ENCODE measurements around the gene SYNE3. TPM values are rescaled to one million over a fixed set of nuclear protein-coding genes. Genes with fewer than 3 reads are reported as not detected.

SYNE3 gene
- total and polyA plus RNA-seq, 5 experiments from 2014 or later, result 2.4 to 48.2 (median 4.6) TPM

- no peak for DNase-seq
- H3K27ac Mint-ChIP-seq, result peak overlapping the region; percentile 60 to 95 (median 90)
- H3K9me3 Mint-ChIP-seq, result no peaks in the 10 kb centered on the region
- peaks cover 4 to 47% (median 24%) of the 10 kb centered on the region in 3 donors for H3K36me3 Mint-ChIP-seq
- peaks cover 33 to 78% (median 54%) of the 10 kb centered on the region in 4 donors for H3K4me1 Mint-ChIP-seq
- H3K27me3 Mint-ChIP-seq, result no peaks in the 10 kb centered on the region
- no peak for ATAC-seq
- H3K4me3 Mint-ChIP-seq, result peak overlapping the region in 2 of 10 donors; percentile 6 to 17
- POLR2A ChIA-PET, result interaction anchor here (0.6 to 19.9 kb wide), 4 partner anchors 7 to 49 kb away, joined by 3 to 398 read pairs (median 29); partner anchors contain the start of gene SYNE3
These were observed 45.4 kb downstream of the SYNE3 start for GRCh38 chr14:95471016-95471415.

GRCh38 chr14:95469134-95469481, 47.3 kb downstream of the SYNE3 start:
- H3K4me1 Mint-ChIP-seq, result peaks cover 44 to 84% (median 63%) of the 10 kb centered on the region in 4 donors
- H3K36me3 Mint-ChIP-seq, result peaks cover 4 to 53% (median 24%) of the 10 kb centered on the region in 3 donors
- H3K27ac Mint-ChIP-seq, result peak overlapping the region in 8 of 10 donors; percentile 77 to 100 (median 97)
- DNase-seq (no peak), ATAC-seq (no peak)
- no peaks in the 10 kb centered on the region for H3K27me3 Mint-ChIP-seq
- no peak overlapping the region for H3K4me3 Mint-ChIP-seq
- POLR2A ChIA-PET, result interaction anchor here (19.9 kb wide), 1 partner anchor 51 kb away, joined by 398 read pairs; the partner anchor contains the start of gene SYNE3
- H3K9me3 Mint-ChIP-seq, result no peaks in the 10 kb centered on the region

- Mint-ChIP-seq H3K4me3 (no peak overlapping the region), H3K27ac (peak overlapping the region; percentile 77 to 100 (median 98)), H3K4me1 (peaks cover 43 to 84% (median 63%) of the 10 kb centered on the region in 4 donors), H3K27me3 (no peaks in the 10 kb centered on the region), H3K36me3 (peaks cover 4 to 48% (median 24%) of the 10 kb centered on the region in 3 donors), H3K9me3 (no peaks in the 10 kb centered on the region)
- POLR2A ChIA-PET, result interaction anchor here (19.9 kb wide), 1 partner anchor 51 kb away, joined by 398 read pairs; the partner anchor contains the start of gene SYNE3
- ATAC-seq (no peak), DNase-seq (no peak)
These were observed 47.9 kb downstream of the SYNE3 start for GRCh38 chr14:95468448-95469133.

GRCh38 chr14:95467657-95468056, 48.8 kb downstream of the SYNE3 start:
- H3K27me3 Mint-ChIP-seq, result no peaks in the 10 kb centered on the region
- H3K27ac Mint-ChIP-seq, result peak overlapping the region; percentile 80 to 100 (median 98)
- H3K9me3 Mint-ChIP-seq, result no peaks in the 10 kb centered on the region
- ATAC-seq, result no peak
- H3K4me3 Mint-ChIP-seq, result no peak overlapping the region
- peaks cover 41 to 84% (median 63%) of the 10 kb centered on the region in 4 donors for H3K4me1 Mint-ChIP-seq
- DNase-seq, result no peak
- POLR2A ChIA-PET, result interaction anchor here (5.8 to 19.9 kb wide), 2 partner anchors 12 to 52 kb away, joined by 28 to 398 read pairs; partner anchors contain the start of gene SYNE3
- peaks cover 4 to 41% (median 24%) of the 10 kb centered on the region in 3 donors for H3K36me3 Mint-ChIP-seq

- POLR2A ChIA-PET, result interaction anchor here (5.8 to 19.9 kb wide), 2 partner anchors 12 to 52 kb away, joined by 28 to 398 read pairs; partner anchors contain the start of gene SYNE3
- no peak for ATAC-seq
- no peak overlapping the region for H3K4me3 Mint-ChIP-seq
- no peaks in the 10 kb centered on the region for H3K27me3 Mint-ChIP-seq
- peaks cover 4 to 38% (median 24%) of the 10 kb centered on the region in 3 donors for H3K36me3 Mint-ChIP-seq
- H3K9me3 Mint-ChIP-seq, result no peaks in the 10 kb centered on the region
- DNase-seq, result no peak
- H3K4me1 Mint-ChIP-seq, result peaks cover 40 to 84% (median 63%) of the 10 kb centered on the region in 4 donors
- peak overlapping the region; percentile 80 to 100 (median 98) for H3K27ac Mint-ChIP-seq
These were observed 49.2 kb downstream of the SYNE3 start for GRCh38 chr14:95467232-95467631.

Other genes with a start within 250 kb of the SYNE3 start
- gene CLMN, start 196.7 kb downstream of the SYNE3 start, total RNA-seq, result 1 to 10 TPM; 2.0 to 2.2 TPM
- under 1 TPM; 0.07 to 0.32 (median 0.18) TPM for gene CLMN, start 196.7 kb downstream of the SYNE3 start, polyA plus RNA-seq
- 10 to 100 TPM; 17.9 to 22.5 TPM for gene GLRX5, start 18.4 kb upstream of the SYNE3 start, total RNA-seq
- 10 to 100 TPM; 61.6 to 87.6 (median 67.6) TPM for gene GLRX5, start 18.4 kb upstream of the SYNE3 start, polyA plus RNA-seq
- gene TCL1B, start 169.8 kb upstream of the SYNE3 start, total RNA-seq, result under 1 TPM; 0.33 to 0.47 TPM
- gene TCL1B, start 169.8 kb upstream of the SYNE3 start, polyA plus RNA-seq, result not detected
- gene TCL1A, start 197.5 kb upstream of the SYNE3 start, total RNA-seq, result 10 to 100 TPM; 22.2 to 23.8 TPM
- gene TCL1A, start 197.5 kb upstream of the SYNE3 start, polyA plus RNA-seq, result 1 to 10 TPM in 1 of 3 donors, under 1 TPM in 2; 0.10 to 1.2 (median 0.84) TPM